SK-N-SH treated with all-trans-retinoic acid at 6 μM for 48 hours (cell line): ENCODE data around the gene MARCKS.

ENCODE experiments used
- ATAC-seq: fragments of 200-7000 bp; cut with Tn5 transposase; 3 replicates; pipeline ENCODE4 v1.9.1; 2020; ENCODE audit warnings: mild to moderate bottlenecking, moderate library complexity
- ARNTL ChIP-seq: fragments of 450-650 bp; formaldehyde crosslinking; IDR thresholded peaks from 2 replicates; pipeline ENCODE4 v1.5.0; 2020; ENCODE audit warnings: low read depth, mild to moderate bottlenecking, moderate library complexity, borderline replicate concordance
- BACH2 ChIP-seq: fragments of 250-450 bp; sonication (Bioruptor Pico); IDR thresholded peaks from 2 replicates; pipeline ENCODE4 v1.9.0; 2021; ENCODE audit warnings: mild to moderate bottlenecking, borderline replicate concordance
- CREB5 ChIP-seq: fragments of 250-450 bp; sonication (Bioruptor Pico); IDR thresholded peaks from 2 replicates; pipeline ENCODE4 v1.5.1; 2020; ENCODE audit warnings: low read depth, mild to moderate bottlenecking, moderate library complexity
- CSDC2 ChIP-seq: fragments of 250-450 bp; sonication (Bioruptor Pico); IDR thresholded peaks from 2 replicates; pipeline ENCODE4 v1.5.0; 2020; ENCODE audit warnings: mild to moderate bottlenecking, moderate library complexity
- ESRRG ChIP-seq: fragments of 250-450 bp; sonication (Bioruptor Pico); IDR thresholded peaks from 2 replicates; pipeline ENCODE4 v1.6.1; 2021; ENCODE audit warnings: mild to moderate bottlenecking
- GLIS3 ChIP-seq: fragments of 250-450 bp; sonication (Bioruptor Pico); IDR thresholded peaks from 2 replicates; pipeline ENCODE4 v1.5.0; 2020; ENCODE audit warnings: mild to moderate bottlenecking, moderate library complexity
- ISL1 ChIP-seq: fragments of 250-450 bp; sonication (Bioruptor Pico); IDR thresholded peaks from 2 replicates; pipeline ENCODE4 v2.1.2; 2022; ENCODE audit warnings: mild to moderate bottlenecking, moderate library complexity
- OSR1 ChIP-seq: fragments of 250-450 bp; sonication (Bioruptor Pico); IDR thresholded peaks from 2 replicates; pipeline ENCODE4 v1.8.0; 2022; ENCODE audit warnings: moderate library complexity, mild to moderate bottlenecking, inconsistent platforms
- PATZ1 ChIP-seq: fragments of 250-450 bp; sonication (Bioruptor Pico); IDR thresholded peaks from 2 replicates; pipeline ENCODE4 v1.8.0; 2020; ENCODE audit warnings: mild to moderate bottlenecking, moderate library complexity, borderline replicate concordance
- POU6F1 ChIP-seq: fragments of 250-450 bp; sonication (Bioruptor Pico); IDR thresholded peaks from 2 replicates; pipeline ENCODE4 v1.8.0; 2021; ENCODE audit warnings: low read depth, mild to moderate bottlenecking, moderate library complexity, borderline replicate concordance
- PPARA ChIP-seq: fragments of 250-450 bp; sonication (Bioruptor Pico); IDR thresholded peaks from 2 replicates; pipeline ENCODE4 v1.5.0; 2020; ENCODE audit warnings: mild to moderate bottlenecking, borderline replicate concordance
- RARB ChIP-seq: fragments of 250-450 bp; sonication (Bioruptor Pico); IDR thresholded peaks from 2 replicates; pipeline ENCODE4 v1.8.0; 2021; ENCODE audit warnings: mild to moderate bottlenecking, moderate library complexity
- SNAI2 ChIP-seq: fragments of 250-450 bp; sonication (Bioruptor Pico); IDR thresholded peaks from 2 replicates; pipeline ENCODE4 v1.5.0; 2020; ENCODE audit warnings: mild to moderate bottlenecking, moderate library complexity
- TCF4 ChIP-seq: fragments of 250-450 bp; sonication (Bioruptor Pico); IDR thresholded peaks from 2 replicates; pipeline ENCODE4 v1.8.0; 2021; ENCODE audit warnings: mild to moderate bottlenecking, moderate library complexity, borderline replicate concordance
- TOX ChIP-seq: fragments of 250-450 bp; sonication (Bioruptor Pico); IDR thresholded peaks from 2 replicates; pipeline ENCODE4 v1.8.0; 2021; ENCODE audit warnings: mild to moderate bottlenecking, moderate library complexity, borderline replicate concordance
- TSHZ2 ChIP-seq: fragments of 250-450 bp; sonication (Bioruptor Pico); IDR thresholded peaks from 2 replicates; pipeline ENCODE4 v1.5.0; 2020; ENCODE audit warnings: mild to moderate bottlenecking, moderate library complexity
- ZC3H10 ChIP-seq: fragments of 250-450 bp; sonication (Bioruptor Pico); IDR thresholded peaks from 2 replicates; pipeline ENCODE4 v1.5.1; 2021; ENCODE audit warnings: mild to moderate bottlenecking, moderate library complexity
- ZFP3 ChIP-seq: fragments of 250-450 bp; sonication (Bioruptor Pico); IDR thresholded peaks from 2 replicates; pipeline ENCODE4 v1.5.0; 2020; ENCODE audit warnings: mild to moderate bottlenecking, moderate library complexity
- ZFP30 ChIP-seq: fragments of 450-650 bp; formaldehyde crosslinking; IDR thresholded peaks from 2 replicates; pipeline ENCODE4 v1.5.0; 2022; ENCODE audit warnings: mild to moderate bottlenecking, moderate library complexity
- ZNF565 ChIP-seq: fragments of 450-650 bp; formaldehyde crosslinking; conservative IDR thresholded peaks from 2 replicates; pipeline ENCODE4 v1.5.0; 2020; ENCODE audit warnings: low read depth, mild to moderate bottlenecking, moderate library complexity
- ZNF70 ChIP-seq: fragments of 450-650 bp; formaldehyde crosslinking; IDR thresholded peaks from 2 replicates; pipeline ENCODE4 v1.5.0; 2020; ENCODE audit warnings: mild to moderate bottlenecking, moderate library complexity
- ZNF8 ChIP-seq: fragments of 450-650 bp; formaldehyde crosslinking; IDR thresholded peaks from 2 replicates; pipeline ENCODE4 v1.5.0; 2020; ENCODE audit warnings: mild to moderate bottlenecking, moderate library complexity
- TF ChIP-seq, protein P1 (sequence below): fragments of 250-450 bp; sonication (Bioruptor Pico); IDR thresholded peaks from 2 replicates; pipeline ENCODE4 v1.5.1; 2021; ENCODE audit warnings: mild to moderate bottlenecking, moderate library complexity

Gene MARCKS

GRCh38 chr6:113856375-113856624 lies 845 bp upstream of the MARCKS start:
- TF ChIP-seq, protein P1, sequence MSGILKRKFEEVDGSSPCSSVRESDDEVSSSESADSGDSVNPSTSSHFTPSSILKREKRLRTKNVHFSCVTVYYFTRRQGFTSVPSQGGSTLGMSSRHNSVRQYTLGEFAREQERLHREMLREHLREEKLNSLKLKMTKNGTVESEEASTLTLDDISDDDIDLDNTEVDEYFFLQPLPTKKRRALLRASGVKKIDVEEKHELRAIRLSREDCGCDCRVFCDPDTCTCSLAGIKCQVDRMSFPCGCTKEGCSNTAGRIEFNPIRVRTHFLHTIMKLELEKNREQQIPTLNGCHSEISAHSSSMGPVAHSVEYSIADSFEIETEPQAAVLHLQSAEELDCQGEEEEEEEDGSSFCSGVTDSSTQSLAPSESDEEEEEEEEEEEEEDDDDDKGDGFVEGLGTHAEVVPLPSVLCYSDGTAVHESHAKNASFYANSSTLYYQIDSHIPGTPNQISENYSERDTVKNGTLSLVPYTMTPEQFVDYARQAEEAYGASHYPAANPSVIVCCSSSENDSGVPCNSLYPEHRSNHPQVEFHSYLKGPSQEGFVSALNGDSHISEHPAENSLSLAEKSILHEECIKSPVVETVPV = no peak
- TF ChIP-seq BACH2 (CRISPR knock-in tag) = no peak
- TF ChIP-seq ESRRG = no peak
- no peak for TF ChIP-seq POU6F1
- no peak for TF ChIP-seq ZNF70 (CRISPR knock-in tag)
- no peak for TF ChIP-seq ZNF8
- no peak for TF ChIP-seq CREB5 (CRISPR knock-in tag)
- no peak for TF ChIP-seq ARNTL
- TF ChIP-seq ZC3H10 (CRISPR knock-in tag) = no peak
- TF ChIP-seq GLIS3 (CRISPR knock-in tag) = no peak
- no peak for TF ChIP-seq ISL1 (CRISPR knock-in tag)
- no peak for TF ChIP-seq RARB (CRISPR knock-in tag)
- no peak for TF ChIP-seq TCF4 (CRISPR knock-in tag)
- TF ChIP-seq PPARA = no peak
- TF ChIP-seq ZFP30 (CRISPR knock-in tag) = no peak
- TF ChIP-seq SNAI2 = no peak
- TF ChIP-seq OSR1 (CRISPR knock-in tag) = no peak
- no peak for TF ChIP-seq TSHZ2 (CRISPR knock-in tag)
- ATAC-seq = no peak

DNA sequence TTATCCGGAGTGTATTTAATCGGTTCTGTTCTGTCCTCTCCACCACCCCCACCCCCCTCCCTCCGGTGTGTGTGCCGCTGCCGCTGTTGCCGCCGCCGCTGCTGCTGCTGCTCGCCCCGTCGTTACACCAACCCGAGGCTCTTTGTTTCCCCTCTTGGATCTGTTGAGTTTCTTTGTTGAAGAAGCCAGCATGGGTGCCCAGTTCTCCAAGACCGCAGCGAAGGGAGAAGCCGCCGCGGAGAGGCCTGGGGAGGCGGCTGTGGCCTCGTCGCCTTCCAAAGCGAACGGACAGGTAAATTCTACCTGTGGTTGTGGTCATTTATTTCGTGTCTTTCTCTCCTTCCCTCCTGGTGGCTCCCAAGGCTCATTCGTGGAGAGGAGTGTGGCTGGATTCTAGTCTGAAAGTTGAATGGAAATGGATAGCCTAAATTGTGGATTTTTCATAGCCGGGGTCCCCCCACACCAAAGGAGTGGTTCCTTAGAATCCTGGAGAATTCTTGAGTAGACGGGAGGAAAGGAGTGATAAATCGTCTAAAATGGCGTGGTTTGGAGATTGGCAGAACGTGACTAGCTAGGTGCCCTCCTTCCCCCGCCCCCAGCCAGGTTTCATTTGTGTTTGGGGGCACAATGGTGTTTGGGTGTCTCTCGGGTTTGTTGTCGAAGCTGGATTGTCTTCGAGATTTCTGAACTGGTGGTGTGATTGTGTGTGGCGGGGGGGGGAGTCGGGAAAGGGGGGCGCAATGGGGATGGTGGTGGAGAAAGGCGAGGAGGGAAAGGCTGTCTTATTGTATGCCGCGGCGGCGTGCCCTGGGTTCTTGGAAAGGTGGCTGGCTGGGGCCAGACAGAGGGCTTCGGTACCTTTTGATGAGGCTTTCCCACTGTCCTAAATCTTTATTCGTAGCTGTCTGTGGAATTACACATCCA lies 673 bp downstream of the MARCKS start:
- peak; percentile 6; the same call in 1 of the 3 replicates for ATAC-seq
- no peak for TF ChIP-seq ZFP3
- TF ChIP-seq PATZ1 (CRISPR knock-in tag) = peak; percentile 39; the same call in 1 of the 2 replicates
- no peak for TF ChIP-seq SNAI2
- no peak for TF ChIP-seq ZC3H10 (CRISPR knock-in tag)
- TF ChIP-seq, all 23 proteins: peak for 1

DNA sequence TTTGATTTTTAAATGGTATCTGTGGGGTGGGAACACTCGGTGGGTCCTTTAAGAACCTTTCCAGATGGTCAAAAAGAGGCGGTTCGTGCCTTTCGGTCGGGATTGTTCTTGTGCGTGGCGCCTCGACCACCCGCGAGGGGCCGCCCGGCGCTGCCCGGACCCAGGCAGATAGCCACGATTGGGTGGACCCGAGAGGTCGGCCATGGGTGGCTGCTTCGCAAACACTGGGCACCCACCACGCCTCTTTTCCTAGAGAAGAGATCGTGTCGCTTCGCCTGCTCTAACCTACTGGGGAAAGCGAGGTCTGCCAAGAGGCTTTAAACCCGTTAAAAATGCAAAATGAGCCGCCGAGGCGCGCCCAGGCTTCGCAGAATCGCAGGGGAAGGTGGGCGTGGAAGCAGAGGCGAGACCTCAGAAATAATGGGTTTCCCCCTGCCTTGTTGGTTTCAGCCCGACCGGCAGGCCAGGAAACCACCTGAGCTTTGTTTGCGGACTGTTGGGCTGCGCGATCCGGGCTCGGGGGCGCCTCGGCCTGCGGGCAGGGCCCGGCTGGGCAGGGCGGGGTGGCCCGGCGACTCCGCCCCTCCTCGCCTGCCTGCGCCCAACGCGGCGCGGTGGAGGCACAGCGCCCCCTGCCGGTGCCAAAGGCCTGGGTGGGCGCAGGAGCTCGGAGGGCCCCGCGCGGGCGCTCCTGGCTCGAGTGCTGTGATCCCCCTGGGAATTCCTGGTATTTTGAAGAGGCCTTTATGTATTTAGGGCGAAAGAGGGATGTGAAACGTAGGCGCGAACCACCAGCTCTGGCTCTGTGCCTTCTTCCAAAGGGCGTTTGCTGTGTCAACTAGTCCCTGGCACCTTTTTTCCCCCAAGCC lies 1.6 kb downstream of the MARCKS start:
- peak; percentile 71 for ATAC-seq
- no peak for TF ChIP-seq ISL1 (CRISPR knock-in tag)
- TF ChIP-seq SNAI2 = 0 out of 2 replicates have a peak, but pooled peaks have one; percentile 24
- TF ChIP-seq TSHZ2 (CRISPR knock-in tag) = no peak
- no peak for TF ChIP-seq ZNF70 (CRISPR knock-in tag)
- TF ChIP-seq OSR1 (CRISPR knock-in tag) = no peak
- no peak for TF ChIP-seq TCF4 (CRISPR knock-in tag)
- no peak for TF ChIP-seq RARB (CRISPR knock-in tag)
- TF ChIP-seq ZC3H10 (CRISPR knock-in tag) = 0 out of 2 replicates have a peak, but pooled peaks have one; percentile 50
- TF ChIP-seq ZNF8 = no peak
- TF ChIP-seq ZNF565 (CRISPR knock-in tag) = no peak
- no peak for TF ChIP-seq ESRRG
- TF ChIP-seq ARNTL = no peak
- TF ChIP-seq TOX (CRISPR knock-in tag) = no peak
- no peak for TF ChIP-seq CSDC2
- TF ChIP-seq ZFP30 (CRISPR knock-in tag) = no peak
